Measurements from ENCODE around the gene HDHD3.
"Not testable (repeated sequence)": the region's sequence is repeated elsewhere in the genome, so short reads cannot be mapped to it uniquely, and the experiment has no call there.

HDHD3 gene

GRCh38 chr9:113373676-113374392 lies 3.0 kb downstream of the HDHD3 start:
- H3K27ac ChIP-seq: no peak overlapping the region
- no peak for TF ChIP-seq CTCF (conservative IDR thresholded peaks at IDR 0.05)

- no peak overlapping the region for H3K27ac ChIP-seq
- no peak for TF ChIP-seq CTCF (conservative IDR thresholded peaks at IDR 0.05)
Observed at GRCh38 chr9:113373256-113373655, 3.5 kb downstream of the HDHD3 start.

GRCh38 chr9:113372059-113372458 lies 4.7 kb downstream of the HDHD3 start:
- TF ChIP-seq CTCF (conservative IDR thresholded peaks at IDR 0.05): no peak
- no peak overlapping the region for H3K27ac ChIP-seq

GRCh38 chr9:113370806-113371325 lies 5.9 kb downstream of the HDHD3 start:
- no peak for TF ChIP-seq CTCF (conservative IDR thresholded peaks at IDR 0.05)
- no peak overlapping the region for H3K27ac ChIP-seq

- H3K27ac ChIP-seq: no peak overlapping the region
- TF ChIP-seq CTCF (conservative IDR thresholded peaks at IDR 0.05): no peak
Observed at GRCh38 chr9:113369855-113370140, 7.0 kb downstream of the HDHD3 start.

- no peak for TF ChIP-seq CTCF (conservative IDR thresholded peaks at IDR 0.05)
- H3K27ac ChIP-seq: no peak overlapping the region
Observed at GRCh38 chr9:113368982-113369854, 7.6 kb downstream of the HDHD3 start.

GRCh38 chr9:113368348-113368981 lies 8.3 kb downstream of the HDHD3 start:
- TF ChIP-seq CTCF (conservative IDR thresholded peaks at IDR 0.05): no peak
- no peak overlapping the region for H3K27ac ChIP-seq

- H3K27ac ChIP-seq: not testable (repeated sequence)
Observed at GRCh38 chr9:113365652-113366051, 11.1 kb downstream of the HDHD3 start.

Measured in VCaP (cell line).